HG03280 (cell line): ENCODE measurements around the gene APLP2.

Source experiments
- ATAC-seq: cut with Tn5 transposase; IDR thresholded peaks from one replicate; pipeline ENCODE4 v1.9.1; 2021; ENCODE audit warnings: mild to moderate bottlenecking, moderate library complexity; ENCODE audit not compliant: unreplicated experiment

Gene APLP2

GRCh38 chr11:130055617-130056016 is 14.1 kb upstream of the APLP2 start:
- ATAC-seq = no peak

GRCh38 chr11:130061017-130061416 is 8.7 kb upstream of the APLP2 start:
- no peak for ATAC-seq

- ATAC-seq = no peak
Observed at GRCh38 chr11:130062026-130062425, 7.7 kb upstream of the APLP2 start.

GRCh38 chr11:130063451-130063850 is 6.2 kb upstream of the APLP2 start:
- ATAC-seq = no peak

- ATAC-seq = no peak
Observed at GRCh38 chr11:130064596-130064995, 5.1 kb upstream of the APLP2 start.

GRCh38 chr11:130066338-130066737 is 3.4 kb upstream of the APLP2 start:
- ATAC-seq = no peak

- no peak for ATAC-seq
Observed at GRCh38 chr11:130068546-130068985, 1.1 kb upstream of the APLP2 start.

- ATAC-seq = peak; percentile 41
Observed at GRCh38 chr11:130068986-130069658, 572 bp upstream of the APLP2 start.

GRCh38 chr11:130070109-130070845 is 583 bp downstream of the APLP2 start:
- ATAC-seq = peak; percentile 29

- ATAC-seq = no peak
Observed at GRCh38 chr11:130070846-130071200, 1.1 kb downstream of the APLP2 start.

- ATAC-seq = no peak
Observed at GRCh38 chr11:130071211-130071712, 1.6 kb downstream of the APLP2 start.

- no peak for ATAC-seq
Observed at GRCh38 chr11:130074736-130075135, 5.0 kb downstream of the APLP2 start.

GRCh38 chr11:130076778-130077481 is 7.2 kb downstream of the APLP2 start:
- ATAC-seq = no peak

- ATAC-seq = no peak
Observed at GRCh38 chr11:130077671-130078070, 8.0 kb downstream of the APLP2 start.

GRCh38 chr11:130078080-130078479 is 8.4 kb downstream of the APLP2 start:
- ATAC-seq = no peak

GRCh38 chr11:130085671-130086290 is 16.1 kb downstream of the APLP2 start:
- no peak for ATAC-seq

- ATAC-seq = no peak
Observed at GRCh38 chr11:130086669-130087068, 17.0 kb downstream of the APLP2 start.

GRCh38 chr11:130087294-130087926 is 17.7 kb downstream of the APLP2 start:
- ATAC-seq = no peak

- no peak for ATAC-seq
Observed at GRCh38 chr11:130088217-130088616, 18.5 kb downstream of the APLP2 start.

- no peak for ATAC-seq
Observed at GRCh38 chr11:130088919-130089673, 19.4 kb downstream of the APLP2 start.
